Measurements from ENCODE around the gene SMAD6. TPM values are rescaled to one million over a fixed set of nuclear protein-coding genes. Genes with fewer than 3 reads are reported as not detected.
A peak's percentile ranks its signal among the peaks of the same experiment; 100 is the strongest.

The SMAD6 gene
- total and polyA plus RNA-seq, 2 donors (not counting 1 experiment from before 2014, with no cell fraction given) = 1.2 to 8.9 TPM

- Histone ChIP-seq H3K4me3 (replicated peaks in 1 of 4; ENCODE audit: control extremely low read depth in 1 of 4, insufficient read depth in 1 of 4, low read depth in 3 of 4, low read length in 4 of 4) (no peak overlapping the region), H3K27ac (ENCODE audit: insufficient read depth, low read length) (no peak overlapping the region), H3K27me3 (ENCODE audit: control insufficient read depth, insufficient read depth, low read length) (no peaks in the 10 kb centered on the region), H2AFZ (ENCODE audit: low read length) (no peak overlapping the region), H3K79me2 (ENCODE audit: control insufficient read depth, insufficient read depth, low read length) (no peaks in the 10 kb centered on the region), H3K36me3 (ENCODE audit: control insufficient read depth, insufficient read depth, low read length) (no peaks in the 10 kb centered on the region), H4K20me1 (ENCODE audit: control insufficient read depth, extremely low read depth, insufficient read depth, low read length) (no peaks in the 10 kb centered on the region), H3K9me3 (ENCODE audit: control insufficient read depth, insufficient read depth, low read depth, low read length) (no peaks in the 10 kb centered on the region), H3K9ac (ENCODE audit: insufficient read depth, low read length) (no peak overlapping the region), H3K4me2 (ENCODE audit: extremely low read depth, insufficient read depth, low read length) (no peak overlapping the region), H3K4me1 (ENCODE audit: control insufficient read depth, extremely low read depth, insufficient read depth, low read length) (peaks cover 43% of the 10 kb centered on the region)
- TF ChIP-seq EZH2 (IDR thresholded peaks at IDR 0.05; ENCODE audit: low read length, missing control alignments) = no peak
- TF ChIP-seq, protein P1, sequence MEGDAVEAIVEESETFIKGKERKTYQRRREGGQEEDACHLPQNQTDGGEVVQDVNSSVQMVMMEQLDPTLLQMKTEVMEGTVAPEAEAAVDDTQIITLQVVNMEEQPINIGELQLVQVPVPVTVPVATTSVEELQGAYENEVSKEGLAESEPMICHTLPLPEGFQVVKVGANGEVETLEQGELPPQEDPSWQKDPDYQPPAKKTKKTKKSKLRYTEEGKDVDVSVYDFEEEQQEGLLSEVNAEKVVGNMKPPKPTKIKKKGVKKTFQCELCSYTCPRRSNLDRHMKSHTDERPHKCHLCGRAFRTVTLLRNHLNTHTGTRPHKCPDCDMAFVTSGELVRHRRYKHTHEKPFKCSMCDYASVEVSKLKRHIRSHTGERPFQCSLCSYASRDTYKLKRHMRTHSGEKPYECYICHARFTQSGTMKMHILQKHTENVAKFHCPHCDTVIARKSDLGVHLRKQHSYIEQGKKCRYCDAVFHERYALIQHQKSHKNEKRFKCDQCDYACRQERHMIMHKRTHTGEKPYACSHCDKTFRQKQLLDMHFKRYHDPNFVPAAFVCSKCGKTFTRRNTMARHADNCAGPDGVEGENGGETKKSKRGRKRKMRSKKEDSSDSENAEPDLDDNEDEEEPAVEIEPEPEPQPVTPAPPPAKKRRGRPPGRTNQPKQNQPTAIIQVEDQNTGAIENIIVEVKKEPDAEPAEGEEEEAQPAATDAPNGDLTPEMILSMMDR (conservative IDR thresholded peaks at IDR 0.05 in 1 of 2, IDR thresholded peaks at IDR 0.05 in 1 of 2; ENCODE audit: low read depth in 1 of 2, low read length in 2 of 2) = no peak
- peak in 1 of 2 donors; percentile 38 for DNase-seq (ENCODE audit: low read depth in 2 of 2)
Observed at GRCh38 chr15:66800584-66801235, 98.7 kb downstream of the SMAD6 start.

GRCh38 chr15:66801266-66801665 lies 99.2 kb downstream of the SMAD6 start:
- Histone ChIP-seq H3K4me3 (replicated peaks in 1 of 4; ENCODE audit: control extremely low read depth in 1 of 4, insufficient read depth in 1 of 4, low read depth in 3 of 4, low read length in 4 of 4) (no peak overlapping the region), H3K27me3 (ENCODE audit: control insufficient read depth, insufficient read depth, low read length) (no peaks in the 10 kb centered on the region), H3K79me2 (ENCODE audit: control insufficient read depth, insufficient read depth, low read length) (no peaks in the 10 kb centered on the region), H3K27ac (ENCODE audit: insufficient read depth, low read length) (peak overlapping the region; percentile 95), H3K36me3 (ENCODE audit: control insufficient read depth, insufficient read depth, low read length) (no peaks in the 10 kb centered on the region), H4K20me1 (ENCODE audit: control insufficient read depth, extremely low read depth, insufficient read depth, low read length) (no peaks in the 10 kb centered on the region), H2AFZ (ENCODE audit: low read length) (no peak overlapping the region), H3K4me1 (ENCODE audit: control insufficient read depth, extremely low read depth, insufficient read depth, low read length) (peaks cover 43% of the 10 kb centered on the region), H3K9me3 (ENCODE audit: control insufficient read depth, insufficient read depth, low read depth, low read length) (no peaks in the 10 kb centered on the region), H3K9ac (ENCODE audit: insufficient read depth, low read length) (no peak overlapping the region), H3K4me2 (ENCODE audit: extremely low read depth, insufficient read depth, low read length) (no peak overlapping the region)
- TF ChIP-seq, protein P1 (conservative IDR thresholded peaks at IDR 0.05 in 1 of 2, IDR thresholded peaks at IDR 0.05 in 1 of 2; ENCODE audit: low read depth in 1 of 2, low read length in 2 of 2) = no peak
- TF ChIP-seq EZH2 (IDR thresholded peaks at IDR 0.05; ENCODE audit: low read length, missing control alignments) = no peak
- DNase-seq (ENCODE audit: low read depth in 2 of 2) = no peak

DNA sequence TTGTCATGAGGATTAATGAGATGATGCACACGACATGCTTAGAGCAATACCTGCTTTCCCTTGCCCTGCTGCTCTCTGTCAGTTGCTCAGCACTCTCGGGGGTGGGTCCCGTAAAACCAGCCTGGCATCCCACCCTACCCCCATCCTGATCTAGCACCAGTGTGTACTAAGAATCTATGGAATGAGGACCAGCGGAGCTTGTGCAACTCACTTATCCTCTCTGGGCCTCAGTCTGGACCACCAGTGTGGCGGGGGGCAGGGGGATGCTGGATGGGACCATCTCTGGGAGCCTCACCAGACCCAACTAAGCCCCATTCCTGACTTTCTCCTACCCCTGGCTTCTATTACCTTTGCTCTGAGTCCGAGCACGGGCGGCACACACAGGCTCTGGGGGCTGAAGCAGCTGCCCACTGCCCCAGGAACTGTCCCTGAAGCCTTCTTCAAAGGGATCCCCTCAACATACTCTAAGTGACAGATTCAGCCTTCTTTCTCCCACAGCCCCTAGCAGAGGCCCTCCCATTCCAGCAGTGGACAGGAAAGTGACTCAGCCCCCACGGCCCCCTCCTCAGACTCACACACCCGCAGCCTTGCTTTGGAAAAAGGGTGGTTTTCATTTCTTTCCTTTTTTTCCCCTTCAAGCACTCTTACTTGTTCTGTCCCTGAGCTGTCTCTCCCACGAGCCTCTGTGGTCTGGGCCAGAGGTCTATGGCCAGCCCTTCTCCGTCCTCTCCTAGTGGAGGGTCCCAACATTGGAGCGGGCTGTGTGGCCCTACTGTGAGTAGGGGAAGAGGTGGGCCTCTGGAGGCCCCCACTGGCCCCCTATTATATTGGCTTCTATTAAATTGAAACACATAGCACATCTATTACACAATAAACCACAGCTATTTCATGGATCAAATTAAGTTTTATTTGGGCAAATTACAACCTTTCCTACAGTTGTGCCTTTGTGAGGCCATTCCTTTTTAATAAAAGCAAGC lies 100.3 kb downstream of the SMAD6 start:
- Histone ChIP-seq H4K20me1 (ENCODE audit: control insufficient read depth, extremely low read depth, insufficient read depth, low read length) (no peaks in the 10 kb centered on the region), H3K27me3 (ENCODE audit: control insufficient read depth, insufficient read depth, low read length) (no peaks in the 10 kb centered on the region), H3K4me2 (ENCODE audit: extremely low read depth, insufficient read depth, low read length) (peak overlapping the region; percentile 70), H3K4me1 (ENCODE audit: control insufficient read depth, extremely low read depth, insufficient read depth, low read length) (peaks cover 43% of the 10 kb centered on the region), H3K9ac (ENCODE audit: insufficient read depth, low read length) (peak overlapping the region; percentile 52), H3K36me3 (ENCODE audit: control insufficient read depth, insufficient read depth, low read length) (no peaks in the 10 kb centered on the region), H3K4me3 (replicated peaks in 1 of 4; ENCODE audit: control extremely low read depth in 1 of 4, insufficient read depth in 1 of 4, low read depth in 3 of 4, low read length in 4 of 4) (no peak overlapping the region), H2AFZ (ENCODE audit: low read length) (no peak overlapping the region), H3K79me2 (ENCODE audit: control insufficient read depth, insufficient read depth, low read length) (no peaks in the 10 kb centered on the region), H3K27ac (ENCODE audit: insufficient read depth, low read length) (peak overlapping the region; percentile 95), H3K9me3 (ENCODE audit: control insufficient read depth, insufficient read depth, low read depth, low read length) (no peaks in the 10 kb centered on the region)
- TF ChIP-seq, protein P1 (conservative IDR thresholded peaks at IDR 0.05 in 1 of 2, IDR thresholded peaks at IDR 0.05 in 1 of 2; ENCODE audit: low read depth in 1 of 2, low read length in 2 of 2) = no peak
- TF ChIP-seq EZH2 (IDR thresholded peaks at IDR 0.05; ENCODE audit: low read length, missing control alignments) = no peak
- DNase-seq (ENCODE audit: low read depth in 2 of 2) = peak; percentile 68 to 76

Measured in fibroblast of lung (primary cell).